Endothelial cell of hepatic sinusoid (primary cell): ENCODE measurements around the gene LIMS2.

ENCODE experiments used
- in situ Hi-C: cut with HindIII; loops from 2 replicates; pipeline ENCODE4 v1.10.0; 2017; ENCODE audit warnings: low sequenced_read_pairs

Gene LIMS2

GRCh38 chr2:127701651-127702394 is 26.5 kb upstream of the LIMS2 start:
- in situ Hi-C loops, result no loop called here

DNA sequence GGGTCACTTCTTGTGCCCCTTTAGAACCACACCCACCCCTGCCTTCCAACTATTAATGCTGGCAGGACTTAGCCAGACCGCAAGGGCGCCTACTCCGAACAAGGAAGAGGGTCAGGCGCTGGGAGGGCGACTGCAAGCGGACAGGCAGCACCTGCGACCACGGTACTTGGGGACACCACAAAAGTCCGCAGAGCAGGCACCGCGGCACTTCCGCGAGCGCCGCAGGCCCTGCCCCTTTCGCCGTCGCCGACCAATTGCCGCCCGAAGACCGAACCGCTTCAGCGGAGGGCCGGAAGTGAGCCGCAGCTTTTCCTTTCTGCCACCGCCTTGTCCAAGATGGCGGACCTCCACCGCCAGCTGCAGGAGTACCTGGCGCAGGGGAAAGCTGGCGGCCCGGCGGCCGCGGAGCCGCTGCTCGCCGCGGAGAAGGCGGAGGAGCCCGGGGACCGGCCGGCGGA is 25.9 kb upstream of the LIMS2 start, which contains the start of gene SFT2D3:
Gene SFT2D3, plus strand, starts transcription at position 305 of the 458 bp plus-strand sequence. Its CDS starts 32 bp downstream, at position 337.
- in situ Hi-C loops, result no loop called here

GRCh38 chr2:127700527-127701192 is 25.3 kb upstream of the LIMS2 start:
- in situ Hi-C loops, result no loop called here

GRCh38 chr2:127698553-127699355 is 23.4 kb upstream of the LIMS2 start:
- in situ Hi-C loops, result no loop called here

DNA sequence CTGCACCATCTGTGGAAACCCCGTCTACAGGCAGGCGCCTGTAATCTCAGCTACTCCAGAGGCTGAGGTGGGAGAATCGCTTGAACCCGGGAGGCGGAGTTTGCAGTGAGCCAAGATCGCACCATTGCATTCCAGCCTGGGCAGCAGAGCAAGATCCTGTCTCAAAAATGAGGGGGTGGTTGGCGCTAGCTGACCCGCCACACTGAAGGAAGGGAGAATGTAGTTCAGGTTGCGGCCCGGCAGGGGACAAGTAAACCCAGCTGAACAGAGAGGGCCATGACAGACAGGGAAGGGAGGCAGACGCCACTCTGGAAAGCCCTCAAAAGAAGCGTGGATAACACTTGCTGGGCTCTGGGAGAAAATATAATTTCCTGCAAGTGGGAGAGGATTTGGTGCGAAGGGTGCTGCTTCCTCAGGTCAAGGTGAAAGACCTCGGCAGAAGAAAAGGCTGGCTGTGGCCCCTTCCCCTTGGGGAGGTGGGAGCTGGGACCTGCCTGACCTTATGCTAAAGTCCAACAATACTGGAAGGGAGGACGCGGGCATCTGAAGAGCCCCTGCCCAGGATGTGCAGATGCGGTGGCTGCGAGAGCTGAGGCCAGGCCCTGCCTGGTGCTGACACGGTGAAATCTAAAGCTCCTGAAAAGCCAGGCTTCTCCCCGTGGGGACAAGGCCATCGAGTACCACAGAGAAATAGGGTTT is 22.3 kb upstream of the LIMS2 start:
- in situ Hi-C loops, result no loop called here

DNA sequence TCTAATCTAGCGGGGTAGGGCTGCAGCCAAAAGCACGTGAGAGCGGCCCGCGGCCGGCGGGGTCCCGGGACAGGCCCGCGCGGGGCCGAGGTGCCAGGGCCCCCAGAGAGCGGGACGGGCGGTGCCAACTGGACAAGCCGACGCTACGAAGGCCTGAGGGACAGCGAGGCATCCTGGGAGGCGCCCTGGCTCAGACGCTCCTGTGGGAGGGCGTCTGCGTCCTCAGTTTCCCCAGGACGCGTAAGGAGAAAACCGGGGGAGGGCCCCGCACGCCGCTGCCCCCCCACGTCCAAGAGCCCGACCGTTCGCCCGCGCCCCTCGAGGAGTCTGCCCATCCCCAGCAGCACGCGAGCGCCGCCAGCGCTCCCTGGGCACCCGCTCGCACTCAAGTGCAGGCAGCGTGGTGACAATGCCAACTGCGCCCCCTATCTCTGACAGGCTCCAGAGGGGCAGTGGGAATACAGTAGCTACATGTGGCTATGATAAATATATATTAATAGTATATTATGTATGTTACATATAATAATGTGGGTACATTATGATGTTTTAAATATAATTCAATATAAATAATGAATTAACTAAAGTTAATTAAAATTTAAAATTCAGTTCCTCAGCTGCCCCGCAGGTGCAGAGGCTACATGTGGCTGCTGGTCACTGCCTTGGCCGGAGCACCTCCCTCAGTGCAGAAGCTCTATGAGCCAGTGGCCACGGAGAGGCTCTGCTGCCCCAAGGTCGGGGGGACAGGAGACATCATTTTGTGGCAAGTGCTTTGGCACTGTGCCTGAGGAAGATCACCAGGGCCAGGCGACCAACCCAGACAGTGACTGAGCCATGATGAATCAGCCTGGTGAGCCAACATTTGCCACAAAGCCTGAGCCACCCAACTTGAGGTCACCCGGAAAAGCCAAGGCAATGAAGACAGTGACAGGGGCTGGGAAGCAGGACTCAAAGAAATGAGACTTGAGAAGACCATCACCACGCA is 20.5 kb upstream of the LIMS2 start:
- in situ Hi-C loops, result no loop called here

GRCh38 chr2:127694986-127695385 is 19.7 kb upstream of the LIMS2 start:
- in situ Hi-C loops, result loop anchor here (5.0 kb wide), 1 partner anchor 83 kb away; no protein-coding TSS in a partner anchor

GRCh38 chr2:127690696-127691095 is 15.4 kb upstream of the LIMS2 start:
- in situ Hi-C loops, result loop anchor here (5.0 kb wide), 1 partner anchor 78 kb away; no protein-coding TSS in a partner anchor

GRCh38 chr2:127688405-127688804 is 13.1 kb upstream of the LIMS2 start:
- in situ Hi-C loops, result no loop called here

DNA sequence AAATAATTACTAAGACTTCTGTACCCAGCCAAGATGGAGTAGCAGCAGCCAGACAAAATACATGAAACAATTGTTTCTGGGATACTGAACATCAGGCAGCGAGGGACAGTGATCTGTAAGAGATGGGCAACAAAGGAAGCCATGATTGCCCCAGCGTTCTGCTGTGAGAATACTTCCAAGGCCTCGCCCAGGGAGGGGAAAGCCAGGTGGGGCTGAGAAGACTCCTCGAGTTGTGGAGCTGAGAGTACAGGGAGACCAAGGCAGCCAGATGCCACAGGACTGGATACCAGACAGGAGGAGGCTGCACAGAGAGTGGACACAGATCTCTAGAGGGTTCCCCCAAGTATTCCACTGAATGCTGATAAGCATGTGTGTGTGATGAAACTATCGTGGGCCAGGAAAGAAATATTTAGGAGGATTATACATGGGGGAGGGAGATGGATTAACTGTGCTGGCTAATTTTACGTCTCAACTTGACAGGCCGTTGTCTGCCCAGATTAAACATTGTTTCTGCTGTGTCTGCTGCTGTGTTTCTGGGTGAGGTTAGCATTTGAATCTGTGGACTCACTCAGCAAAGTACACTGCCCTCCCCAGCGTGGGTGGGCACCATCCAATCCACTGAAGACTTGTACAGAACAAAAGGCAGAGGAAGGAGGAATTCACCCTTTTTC is 10.2 kb upstream of the LIMS2 start:
- in situ Hi-C loops, result no loop called here

DNA sequence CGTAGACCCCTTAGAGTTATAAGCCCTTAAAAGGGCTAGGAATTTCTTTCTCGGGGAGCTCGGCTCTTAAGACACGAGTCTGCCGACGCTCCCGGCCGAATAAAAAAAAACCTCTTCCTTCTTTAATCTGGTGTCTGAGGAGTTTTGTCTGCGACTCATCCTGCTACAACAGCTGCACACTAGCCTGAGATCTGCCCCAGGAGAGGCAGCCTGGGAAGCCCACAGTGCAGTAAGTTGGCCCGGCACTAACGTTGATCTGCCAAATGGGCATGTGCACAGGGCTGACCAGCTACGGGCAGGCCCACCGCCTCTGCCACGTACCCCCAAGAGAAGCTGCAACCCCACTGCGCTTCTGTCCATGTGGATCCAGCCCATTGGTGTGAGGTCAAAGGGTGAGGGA is 8.4 kb upstream of the LIMS2 start:
- in situ Hi-C loops, result no loop called here

GRCh38 chr2:127683056-127683455 is 7.7 kb upstream of the LIMS2 start:
- in situ Hi-C loops, result no loop called here

GRCh38 chr2:127681976-127682857 is 6.9 kb upstream of the LIMS2 start:
- in situ Hi-C loops, result no loop called here

DNA sequence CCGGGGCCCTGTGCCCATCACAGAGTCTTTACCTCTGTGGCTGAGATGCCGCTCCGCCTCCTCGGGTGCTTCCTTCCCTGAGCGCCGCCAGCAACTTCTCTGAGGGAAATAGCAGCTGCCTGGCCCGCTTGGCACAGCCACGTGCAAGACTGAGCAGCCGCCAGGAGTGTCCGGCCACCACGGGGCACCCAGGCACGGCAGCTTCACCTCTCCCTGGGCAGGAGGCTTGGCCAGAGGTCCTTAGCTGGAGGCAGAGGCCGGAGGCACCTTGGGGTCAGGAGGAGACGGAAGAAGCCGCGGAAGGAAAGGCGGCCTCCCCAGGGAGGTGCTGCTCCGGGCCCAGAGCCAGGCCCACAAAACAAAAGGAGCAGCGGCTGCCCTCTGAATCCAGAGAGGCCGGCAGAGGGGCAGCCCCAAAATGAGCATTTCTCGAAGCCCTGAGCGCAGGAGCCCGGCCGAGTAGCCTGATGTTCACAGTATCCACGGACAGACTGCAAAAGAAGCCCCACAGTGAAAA is 6.0 kb upstream of the LIMS2 start:
- in situ Hi-C loops, result no loop called here

- in situ Hi-C loops, result no loop called here
Observed at GRCh38 chr2:127680706-127681287, 5.5 kb upstream of the LIMS2 start.

- in situ Hi-C loops, result no loop called here
Observed at GRCh38 chr2:127679680-127680361, 4.5 kb upstream of the LIMS2 start.

- in situ Hi-C loops, result no loop called here
Observed at GRCh38 chr2:127678991-127679390, 3.7 kb upstream of the LIMS2 start.
